Right atrium auricular region (tissue), 2 donors: Measurements from ENCODE around the gene PCDHB13. TPM values are rescaled to one million over a fixed set of nuclear protein-coding genes. Genes with fewer than 3 reads are reported as not detected.
"Not testable (repeated sequence)": the region's sequence is repeated elsewhere in the genome, so short reads cannot be mapped to it uniquely, and the experiment has no call there.

Source experiments
- DNase-seq: peaks from one replicate; pipeline ENCODE4 v3.0.0-alpha.2; 2019; ENCODE audit warnings: low spot score
- H3K27ac ChIP-seq, 2 donors: fragments of 200-600 bp; sonication (generic); 1 replicate in 1 of 2; 2 replicates in 1 of 2; pipeline ENCODE4 v1.5.1; 2016 to 2019
- H3K27me3 ChIP-seq, 2 donors: fragments of 200-600 bp; sonication (generic); one replicate each; pipeline versions ENCODE4 v1.5.1 to v1.6.0; 2017 to 2019
- H3K36me3 ChIP-seq: fragments of 200-600 bp; sonication (generic); one replicate; pipeline ENCODE4 v1.5.1; 2016
- H3K4me1 ChIP-seq, 2 donors: fragments of 200-600 bp; sonication (generic); one replicate each; pipeline versions ENCODE4 v1.5.1 to v1.6.0; 2017 to 2019
- H3K4me3 ChIP-seq, 2 donors: fragments of 200-600 bp; sonication (generic); 1 replicate in 1 of 2; 2 replicates in 1 of 2; pipeline ENCODE4 v1.5.1; 2017 to 2019; ENCODE audit warnings: mild to moderate bottlenecking in 1 of 2, moderate library complexity in 1 of 2
- H3K9me3 ChIP-seq, 2 donors: fragments of 200-600 bp; sonication (generic); one replicate each; pipeline ENCODE4 v1.5.1; 2019
- total RNA-seq, 2 donors: library from RNA; depleted of rRNA; stranded (reverse); fragments of >200 nt; gene quantifications; one replicate each; pipeline ENCODE4 v1.1.0, GENCODE V29; 2016
- TF ChIP-seq, protein P1 (sequence below), 2 donors: fragments of 200-600 bp; sonication (generic); IDR thresholded peaks; one replicate each; pipeline ENCODE4 v1.5.1; 2019; ENCODE audit warnings: antibody characterized with exemption in 2 of 2

Gene PCDHB13
- total RNA-seq, 2 donors from 2014 or later: 4.2 to 5.0 TPM

DNA sequence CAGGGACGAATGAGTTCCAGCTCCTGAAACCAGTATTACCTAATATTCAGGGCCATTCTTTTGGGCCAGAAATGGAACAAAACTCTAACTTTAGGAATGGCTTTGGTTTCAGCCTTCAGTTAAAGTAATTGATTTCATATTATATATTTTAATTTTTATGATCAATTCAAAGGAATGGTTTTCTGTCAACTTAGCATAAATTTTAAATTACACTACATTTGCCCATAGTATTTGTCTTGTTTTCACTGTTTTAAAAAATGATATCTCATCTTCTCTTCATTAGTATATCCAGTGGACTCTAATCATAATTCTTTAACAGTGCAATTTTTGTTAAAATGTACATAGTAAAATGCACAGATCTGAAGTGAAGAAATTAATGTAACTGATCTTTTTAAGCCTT, 33.4 kb upstream of the PCDHB13 start:
- Histone ChIP-seq H3K4me3 (no peak overlapping the region), H3K9me3 (peaks cover 10 to 59% of the 10 kb centered on the region in 2 donors), H3K27ac (no peak overlapping the region), H3K36me3 (no peaks in the 10 kb centered on the region), H3K4me1 (no peaks in the 10 kb centered on the region), H3K27me3 (peaks cover 0 to 5% of the 10 kb centered on the region in 2 donors)
- TF ChIP-seq, protein P1, sequence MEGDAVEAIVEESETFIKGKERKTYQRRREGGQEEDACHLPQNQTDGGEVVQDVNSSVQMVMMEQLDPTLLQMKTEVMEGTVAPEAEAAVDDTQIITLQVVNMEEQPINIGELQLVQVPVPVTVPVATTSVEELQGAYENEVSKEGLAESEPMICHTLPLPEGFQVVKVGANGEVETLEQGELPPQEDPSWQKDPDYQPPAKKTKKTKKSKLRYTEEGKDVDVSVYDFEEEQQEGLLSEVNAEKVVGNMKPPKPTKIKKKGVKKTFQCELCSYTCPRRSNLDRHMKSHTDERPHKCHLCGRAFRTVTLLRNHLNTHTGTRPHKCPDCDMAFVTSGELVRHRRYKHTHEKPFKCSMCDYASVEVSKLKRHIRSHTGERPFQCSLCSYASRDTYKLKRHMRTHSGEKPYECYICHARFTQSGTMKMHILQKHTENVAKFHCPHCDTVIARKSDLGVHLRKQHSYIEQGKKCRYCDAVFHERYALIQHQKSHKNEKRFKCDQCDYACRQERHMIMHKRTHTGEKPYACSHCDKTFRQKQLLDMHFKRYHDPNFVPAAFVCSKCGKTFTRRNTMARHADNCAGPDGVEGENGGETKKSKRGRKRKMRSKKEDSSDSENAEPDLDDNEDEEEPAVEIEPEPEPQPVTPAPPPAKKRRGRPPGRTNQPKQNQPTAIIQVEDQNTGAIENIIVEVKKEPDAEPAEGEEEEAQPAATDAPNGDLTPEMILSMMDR (IDR thresholded peaks at IDR 0.05): no peak
- no peak for DNase-seq

DNA sequence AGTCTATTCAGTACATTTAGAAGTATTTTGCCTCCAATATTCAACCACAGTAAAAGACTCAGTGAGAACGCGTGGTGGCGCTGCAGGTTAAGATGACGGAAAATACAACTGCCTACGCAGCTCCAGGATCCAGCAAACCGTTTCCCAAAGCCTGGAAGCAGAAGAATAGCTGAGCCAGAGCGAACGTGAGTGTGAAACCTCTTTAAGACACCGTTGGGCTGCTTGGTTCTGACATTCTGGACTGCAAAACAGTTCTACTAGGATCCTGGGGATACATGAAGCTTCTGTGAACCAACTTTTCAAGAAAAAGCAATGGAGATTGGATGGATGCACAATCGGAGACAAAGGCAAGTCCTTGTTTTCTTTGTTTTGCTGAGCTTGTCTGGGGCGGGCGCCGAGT, 31.5 kb upstream of the PCDHB13 start, which contains the start of gene PCDHB16:
PCDHB16 (plus strand) TSS at position 140 of the 400 bp plus-strand sequence; CDS start at position 313, 173 bp downstream.
- H3K27ac ChIP-seq: no peak within 1 kb of the TSS
- H3K4me1 ChIP-seq: no peaks in the 10 kb centered on the region
- TF ChIP-seq, protein P1 (IDR thresholded peaks at IDR 0.05): peak; percentile 12 to 61
- DNase-seq: peak; percentile 63
- H3K36me3 ChIP-seq: no peaks in the 10 kb centered on the region
- H3K9me3 ChIP-seq: peaks cover 8 to 59% of the 10 kb centered on the region in 2 donors
- no peaks in the 10 kb centered on the region for H3K27me3 ChIP-seq
- peak within 1 kb of the TSS; percentile 27 to 40 for H3K4me3 ChIP-seq

DNA sequence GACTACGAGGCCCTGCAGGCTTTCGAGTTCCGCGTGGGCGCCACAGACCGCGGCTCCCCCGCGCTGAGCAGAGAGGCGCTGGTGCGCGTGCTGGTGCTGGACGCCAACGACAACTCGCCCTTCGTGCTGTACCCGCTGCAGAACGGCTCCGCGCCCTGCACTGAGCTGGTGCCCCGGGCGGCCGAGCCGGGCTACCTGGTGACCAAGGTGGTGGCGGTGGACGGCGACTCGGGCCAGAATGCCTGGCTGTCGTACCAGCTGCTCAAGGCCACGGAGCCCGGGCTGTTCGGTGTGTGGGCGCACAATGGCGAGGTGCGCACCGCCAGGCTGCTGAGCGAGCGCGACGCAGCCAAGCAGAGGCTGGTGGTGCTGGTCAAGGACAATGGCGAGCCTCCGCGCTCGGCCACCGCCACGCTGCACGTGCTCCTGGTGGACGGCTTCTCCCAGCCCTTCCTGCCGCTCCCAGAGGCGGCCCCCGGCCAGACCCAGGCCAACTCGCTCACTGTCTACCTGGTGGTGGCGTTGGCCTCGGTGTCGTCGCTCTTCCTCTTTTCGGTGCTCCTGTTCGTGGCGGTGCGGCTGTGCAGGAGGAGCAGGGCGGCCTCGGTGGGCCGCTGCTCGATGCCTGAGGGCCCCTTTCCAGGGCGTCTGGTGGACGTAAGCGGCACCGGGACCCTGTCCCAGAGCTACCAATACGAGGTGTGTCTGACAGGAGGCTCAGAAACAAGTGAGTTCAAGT, 29.4 kb upstream of the PCDHB13 start:
- DNase-seq, H3K36me3 ChIP-seq, H3K4me3 ChIP-seq, H3K4me1 ChIP-seq, H3K27ac ChIP-seq, H3K27me3 ChIP-seq: not testable (repeated sequence)
- peaks cover 8 to 61% of the 10 kb centered on the region in 2 donors for H3K9me3 ChIP-seq

DNA sequence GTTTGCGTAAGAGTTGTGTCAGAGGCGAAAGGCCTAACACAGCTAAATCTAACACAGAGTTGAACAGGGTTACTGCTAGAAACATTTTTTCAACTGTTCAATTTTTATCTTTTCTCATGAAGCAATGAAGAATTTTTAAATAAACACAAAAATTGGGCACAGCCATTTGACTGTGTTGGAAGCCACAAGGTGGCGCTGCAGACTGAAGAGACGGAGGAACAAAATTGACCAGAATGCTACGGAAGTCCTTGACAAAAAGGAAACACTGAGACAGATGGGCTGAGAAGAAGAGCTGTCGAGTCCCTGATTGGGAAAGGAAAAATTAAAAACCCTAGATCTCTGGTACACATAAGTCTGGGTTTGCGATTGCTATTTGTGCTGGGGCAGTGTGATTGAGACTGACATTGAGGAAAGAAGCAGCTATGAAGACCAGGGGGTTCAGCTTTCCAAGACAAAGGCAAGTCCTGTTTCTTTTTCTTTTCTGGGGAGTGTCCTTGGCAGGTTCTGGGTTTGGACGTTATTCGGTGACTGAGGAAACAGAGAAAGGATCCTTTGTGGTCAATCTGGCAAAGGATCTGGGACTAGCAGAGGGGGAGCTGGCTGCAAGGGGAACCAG, 26.7 kb upstream of the PCDHB13 start, which contains the start of gene PCDHB9:
PCDHB9 (plus strand) TSS at position 265 of the 616 bp plus-strand sequence; CDS start at position 423, 158 bp downstream.
- TF ChIP-seq, protein P1 (IDR thresholded peaks at IDR 0.05): peak in 1 of 2 donors; percentile 44
- peaks cover 8 to 86% of the 10 kb centered on the region in 2 donors for H3K9me3 ChIP-seq
- no peak for DNase-seq
- no peaks in the 10 kb centered on the region for H3K27me3 ChIP-seq
- H3K4me1 ChIP-seq: no peaks in the 10 kb centered on the region
- H3K27ac ChIP-seq: no peak within 1 kb of the TSS
- H3K4me3 ChIP-seq: peak within 1 kb of the TSS in 1 of 2 donors; percentile 17
- no peaks in the 10 kb centered on the region for H3K36me3 ChIP-seq

DNA sequence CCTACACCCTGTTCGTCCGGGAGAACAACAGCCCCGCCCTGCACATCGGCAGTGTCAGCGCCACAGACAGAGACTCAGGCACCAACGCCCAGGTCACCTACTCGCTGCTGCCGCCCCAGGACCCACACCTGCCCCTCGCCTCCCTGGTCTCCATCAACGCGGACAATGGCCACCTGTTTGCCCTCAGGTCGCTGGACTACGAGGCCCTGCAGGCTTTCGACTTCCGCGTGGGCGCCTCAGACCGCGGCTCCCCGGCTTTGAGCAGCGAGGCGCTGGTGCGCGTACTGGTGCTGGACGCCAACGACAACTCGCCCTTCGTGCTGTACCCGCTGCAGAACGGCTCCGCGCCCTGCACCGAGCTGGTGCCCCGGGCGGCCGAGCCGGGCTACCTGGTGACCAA, 25.0 kb upstream of the PCDHB13 start:
- peaks cover 3 to 93% of the 10 kb centered on the region in 2 donors for H3K9me3 ChIP-seq
- H3K27me3 ChIP-seq, DNase-seq, H3K27ac ChIP-seq, H3K4me3 ChIP-seq, H3K4me1 ChIP-seq, H3K36me3 ChIP-seq: not testable (repeated sequence)

DNA sequence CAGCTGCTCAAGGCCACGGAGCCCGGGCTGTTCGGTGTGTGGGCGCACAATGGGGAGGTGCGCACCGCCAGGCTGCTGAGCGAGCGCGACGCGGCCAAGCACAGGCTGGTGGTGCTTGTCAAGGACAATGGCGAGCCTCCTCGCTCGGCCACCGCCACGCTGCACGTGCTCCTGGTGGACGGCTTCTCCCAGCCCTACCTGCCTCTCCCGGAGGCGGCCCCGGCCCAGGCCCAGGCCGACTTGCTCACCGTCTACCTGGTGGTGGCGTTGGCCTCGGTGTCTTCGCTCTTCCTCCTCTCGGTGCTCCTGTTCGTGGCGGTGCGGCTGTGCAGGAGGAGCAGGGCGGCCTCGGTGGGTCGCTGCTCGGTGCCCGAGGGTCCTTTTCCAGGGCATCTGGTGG, 24.6 kb upstream of the PCDHB13 start:
- H3K36me3 ChIP-seq, H3K4me3 ChIP-seq, H3K27ac ChIP-seq, H3K4me1 ChIP-seq, H3K27me3 ChIP-seq, DNase-seq: not testable (repeated sequence)
- H3K9me3 ChIP-seq: peaks cover 3 to 92% of the 10 kb centered on the region in 2 donors

DNA sequence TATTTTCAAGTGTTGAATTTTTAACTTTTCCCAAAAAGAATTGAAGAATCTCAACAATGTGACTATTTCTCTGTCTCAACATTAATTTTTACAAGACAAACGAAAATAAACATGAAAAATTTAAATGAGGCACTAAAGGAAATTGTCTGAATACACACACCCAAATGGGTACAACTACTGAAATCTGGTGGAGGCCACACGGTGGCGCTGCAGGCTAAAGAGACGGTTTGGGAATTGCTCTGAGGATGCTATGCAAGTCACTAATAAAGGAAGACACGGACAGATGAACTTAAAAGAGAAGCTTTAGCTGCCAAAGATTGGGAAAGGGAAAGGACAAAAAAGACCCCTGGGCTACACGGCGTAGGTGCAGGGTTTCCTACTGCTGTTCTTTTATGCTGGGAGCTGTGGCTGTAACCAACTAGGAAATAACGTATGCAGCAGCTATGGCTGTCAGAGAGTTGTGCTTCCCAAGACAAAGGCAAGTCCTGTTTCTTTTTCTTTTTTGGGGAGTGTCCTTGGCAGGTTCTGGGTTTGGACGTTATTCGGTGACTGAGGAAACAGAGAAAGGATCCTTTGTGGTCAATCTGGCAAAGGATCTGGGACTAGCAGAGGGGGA, 21.5 kb upstream of the PCDHB13 start, which contains the start of gene PCDHB10:
PCDHB10 (plus strand) TSS at position 244 of the 616 bp plus-strand sequence; CDS start at position 444, 200 bp downstream.
- DNase-seq: no peak
- Histone ChIP-seq H3K27me3 (no peaks in the 10 kb centered on the region), H3K4me1 (no peaks in the 10 kb centered on the region), H3K27ac (no peak within 1 kb of the TSS), H3K4me3 (no peak within 1 kb of the TSS), H3K9me3 (peaks cover 4 to 92% of the 10 kb centered on the region in 2 donors), H3K36me3 (no peaks in the 10 kb centered on the region)
- TF ChIP-seq, protein P1 (IDR thresholded peaks at IDR 0.05): peak in 1 of 2 donors; percentile 43

DNA sequence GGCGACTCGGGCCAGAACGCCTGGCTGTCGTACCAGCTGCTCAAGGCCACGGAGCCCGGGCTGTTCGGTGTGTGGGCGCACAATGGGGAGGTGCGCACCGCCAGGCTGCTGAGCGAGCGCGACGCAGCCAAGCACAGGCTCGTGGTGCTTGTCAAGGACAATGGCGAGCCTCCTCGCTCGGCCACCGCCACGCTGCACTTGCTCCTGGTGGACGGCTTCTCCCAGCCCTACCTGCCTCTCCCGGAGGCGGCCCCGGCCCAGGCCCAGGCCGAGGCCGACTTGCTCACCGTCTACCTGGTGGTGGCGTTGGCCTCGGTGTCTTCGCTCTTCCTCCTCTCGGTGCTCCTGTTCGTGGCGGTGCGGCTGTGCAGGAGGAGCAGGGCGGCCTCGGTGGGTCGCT, 19.4 kb upstream of the PCDHB13 start:
- peaks cover 10 to 95% of the 10 kb centered on the region in 2 donors for H3K9me3 ChIP-seq
- H3K4me3 ChIP-seq, H3K27ac ChIP-seq, DNase-seq, H3K4me1 ChIP-seq, H3K36me3 ChIP-seq, H3K27me3 ChIP-seq: not testable (repeated sequence)
